ENCODE results near the gene PARK7. TPM values are rescaled to one million over a fixed set of nuclear protein-coding genes. Genes with fewer than 3 reads are reported as not detected.

PARK7 gene
- total and polyA plus RNA-seq, 2 experiments from 2014 or later: 178 to 679 TPM

DNA sequence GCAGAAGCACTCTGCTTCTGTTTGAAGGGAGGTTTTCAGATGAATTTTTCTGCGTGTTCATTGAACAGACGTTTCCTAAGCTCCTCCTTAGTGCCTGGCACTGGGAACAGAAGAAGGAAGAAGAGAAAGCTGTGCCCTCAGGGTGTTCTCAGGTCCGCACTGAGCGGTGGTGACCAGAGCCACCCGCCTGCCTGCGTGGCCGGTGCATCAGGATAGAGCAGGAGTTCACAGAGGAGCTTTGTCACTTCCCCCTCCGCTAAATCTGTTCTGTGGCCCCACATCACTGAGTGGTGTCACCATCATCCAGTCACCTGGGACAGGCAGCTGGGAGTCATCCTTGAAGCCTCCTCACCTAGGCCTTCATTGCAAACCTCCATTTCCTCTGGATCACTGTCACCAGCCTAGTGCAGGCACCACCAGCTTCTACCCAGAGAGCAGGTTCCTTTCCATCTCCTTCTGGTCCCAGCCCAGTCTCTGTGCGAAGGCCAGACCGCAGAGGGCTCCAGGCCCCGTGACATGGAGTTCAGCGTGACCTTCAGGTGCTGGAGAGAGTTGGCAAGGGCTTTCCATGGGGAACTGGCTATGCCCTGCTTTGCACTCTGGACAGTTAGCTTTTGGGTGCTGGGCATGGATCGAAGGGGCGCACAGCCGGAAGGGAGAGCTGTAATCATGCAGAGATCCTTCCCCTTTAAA, 21.7 kb downstream of the PARK7 start:
- DNase-seq (ENCODE audit: low spot score) (no peak), ATAC-seq (no peak)
- no peak overlapping the region for H3K4me3 Mint-ChIP-seq
- peak overlapping the region; percentile 34; the same call in 1 of the 2 replicates for H3K27ac Mint-ChIP-seq
- H3K27me3 Mint-ChIP-seq (ENCODE audit: insufficient read depth, low read depth, poor library complexity): peaks cover 9% of the 10 kb centered on the region
- no peaks in the 10 kb centered on the region for H3K9me3 Mint-ChIP-seq
- no peaks in the 10 kb centered on the region; the same call in none of the 2 replicates for H4K20me1 ChIP-seq (replicated peaks; ENCODE audit: insufficient read depth)
- H3K36me3 Mint-ChIP-seq (ENCODE audit: low read depth): peaks cover 80% of the 10 kb centered on the region
- H2AFZ ChIP-seq: no peak overlapping the region
- no peaks in the 10 kb centered on the region for H3F3A ChIP-seq (replicated peaks; ENCODE audit: low read depth)
- peaks cover 39% of the 10 kb centered on the region for H3K36me3 ChIP-seq (ENCODE audit: insufficient read depth)
- no peaks in the 10 kb centered on the region for H3K27me3 ChIP-seq (ENCODE audit: insufficient read depth)
- H3K4me1 ChIP-seq (ENCODE audit: insufficient read depth): no peaks in the 10 kb centered on the region
- no peak overlapping the region for H3K4me3 ChIP-seq
- H3K4me1 Mint-ChIP-seq: peaks cover 13% of the 10 kb centered on the region
- peaks cover 10% of the 10 kb centered on the region for H3K79me2 ChIP-seq (replicated peaks; ENCODE audit: insufficient read depth)
- H3K4me2 ChIP-seq: no peak overlapping the region
- no peak for TF ChIP-seq STAT1 (IDR thresholded peaks at IDR 0.05; ENCODE audit: unreplicated experiment)
- no peak for TF ChIP-seq EZH2 (IDR thresholded peaks at IDR 0.05; ENCODE audit: low read depth, unreplicated experiment)
- TF ChIP-seq, protein P1, sequence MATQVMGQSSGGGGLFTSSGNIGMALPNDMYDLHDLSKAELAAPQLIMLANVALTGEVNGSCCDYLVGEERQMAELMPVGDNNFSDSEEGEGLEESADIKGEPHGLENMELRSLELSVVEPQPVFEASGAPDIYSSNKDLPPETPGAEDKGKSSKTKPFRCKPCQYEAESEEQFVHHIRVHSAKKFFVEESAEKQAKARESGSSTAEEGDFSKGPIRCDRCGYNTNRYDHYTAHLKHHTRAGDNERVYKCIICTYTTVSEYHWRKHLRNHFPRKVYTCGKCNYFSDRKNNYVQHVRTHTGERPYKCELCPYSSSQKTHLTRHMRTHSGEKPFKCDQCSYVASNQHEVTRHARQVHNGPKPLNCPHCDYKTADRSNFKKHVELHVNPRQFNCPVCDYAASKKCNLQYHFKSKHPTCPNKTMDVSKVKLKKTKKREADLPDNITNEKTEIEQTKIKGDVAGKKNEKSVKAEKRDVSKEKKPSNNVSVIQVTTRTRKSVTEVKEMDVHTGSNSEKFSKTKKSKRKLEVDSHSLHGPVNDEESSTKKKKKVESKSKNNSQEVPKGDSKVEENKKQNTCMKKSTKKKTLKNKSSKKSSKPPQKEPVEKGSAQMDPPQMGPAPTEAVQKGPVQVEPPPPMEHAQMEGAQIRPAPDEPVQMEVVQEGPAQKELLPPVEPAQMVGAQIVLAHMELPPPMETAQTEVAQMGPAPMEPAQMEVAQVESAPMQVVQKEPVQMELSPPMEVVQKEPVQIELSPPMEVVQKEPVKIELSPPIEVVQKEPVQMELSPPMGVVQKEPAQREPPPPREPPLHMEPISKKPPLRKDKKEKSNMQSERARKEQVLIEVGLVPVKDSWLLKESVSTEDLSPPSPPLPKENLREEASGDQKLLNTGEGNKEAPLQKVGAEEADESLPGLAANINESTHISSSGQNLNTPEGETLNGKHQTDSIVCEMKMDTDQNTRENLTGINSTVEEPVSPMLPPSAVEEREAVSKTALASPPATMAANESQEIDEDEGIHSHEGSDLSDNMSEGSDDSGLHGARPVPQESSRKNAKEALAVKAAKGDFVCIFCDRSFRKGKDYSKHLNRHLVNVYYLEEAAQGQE (IDR thresholded peaks at IDR 0.05; ENCODE audit: unreplicated experiment): no peak
- no peak for TF ChIP-seq JUNB (IDR thresholded peaks at IDR 0.05; ENCODE audit: unreplicated experiment)
- TF ChIP-seq, protein P2, sequence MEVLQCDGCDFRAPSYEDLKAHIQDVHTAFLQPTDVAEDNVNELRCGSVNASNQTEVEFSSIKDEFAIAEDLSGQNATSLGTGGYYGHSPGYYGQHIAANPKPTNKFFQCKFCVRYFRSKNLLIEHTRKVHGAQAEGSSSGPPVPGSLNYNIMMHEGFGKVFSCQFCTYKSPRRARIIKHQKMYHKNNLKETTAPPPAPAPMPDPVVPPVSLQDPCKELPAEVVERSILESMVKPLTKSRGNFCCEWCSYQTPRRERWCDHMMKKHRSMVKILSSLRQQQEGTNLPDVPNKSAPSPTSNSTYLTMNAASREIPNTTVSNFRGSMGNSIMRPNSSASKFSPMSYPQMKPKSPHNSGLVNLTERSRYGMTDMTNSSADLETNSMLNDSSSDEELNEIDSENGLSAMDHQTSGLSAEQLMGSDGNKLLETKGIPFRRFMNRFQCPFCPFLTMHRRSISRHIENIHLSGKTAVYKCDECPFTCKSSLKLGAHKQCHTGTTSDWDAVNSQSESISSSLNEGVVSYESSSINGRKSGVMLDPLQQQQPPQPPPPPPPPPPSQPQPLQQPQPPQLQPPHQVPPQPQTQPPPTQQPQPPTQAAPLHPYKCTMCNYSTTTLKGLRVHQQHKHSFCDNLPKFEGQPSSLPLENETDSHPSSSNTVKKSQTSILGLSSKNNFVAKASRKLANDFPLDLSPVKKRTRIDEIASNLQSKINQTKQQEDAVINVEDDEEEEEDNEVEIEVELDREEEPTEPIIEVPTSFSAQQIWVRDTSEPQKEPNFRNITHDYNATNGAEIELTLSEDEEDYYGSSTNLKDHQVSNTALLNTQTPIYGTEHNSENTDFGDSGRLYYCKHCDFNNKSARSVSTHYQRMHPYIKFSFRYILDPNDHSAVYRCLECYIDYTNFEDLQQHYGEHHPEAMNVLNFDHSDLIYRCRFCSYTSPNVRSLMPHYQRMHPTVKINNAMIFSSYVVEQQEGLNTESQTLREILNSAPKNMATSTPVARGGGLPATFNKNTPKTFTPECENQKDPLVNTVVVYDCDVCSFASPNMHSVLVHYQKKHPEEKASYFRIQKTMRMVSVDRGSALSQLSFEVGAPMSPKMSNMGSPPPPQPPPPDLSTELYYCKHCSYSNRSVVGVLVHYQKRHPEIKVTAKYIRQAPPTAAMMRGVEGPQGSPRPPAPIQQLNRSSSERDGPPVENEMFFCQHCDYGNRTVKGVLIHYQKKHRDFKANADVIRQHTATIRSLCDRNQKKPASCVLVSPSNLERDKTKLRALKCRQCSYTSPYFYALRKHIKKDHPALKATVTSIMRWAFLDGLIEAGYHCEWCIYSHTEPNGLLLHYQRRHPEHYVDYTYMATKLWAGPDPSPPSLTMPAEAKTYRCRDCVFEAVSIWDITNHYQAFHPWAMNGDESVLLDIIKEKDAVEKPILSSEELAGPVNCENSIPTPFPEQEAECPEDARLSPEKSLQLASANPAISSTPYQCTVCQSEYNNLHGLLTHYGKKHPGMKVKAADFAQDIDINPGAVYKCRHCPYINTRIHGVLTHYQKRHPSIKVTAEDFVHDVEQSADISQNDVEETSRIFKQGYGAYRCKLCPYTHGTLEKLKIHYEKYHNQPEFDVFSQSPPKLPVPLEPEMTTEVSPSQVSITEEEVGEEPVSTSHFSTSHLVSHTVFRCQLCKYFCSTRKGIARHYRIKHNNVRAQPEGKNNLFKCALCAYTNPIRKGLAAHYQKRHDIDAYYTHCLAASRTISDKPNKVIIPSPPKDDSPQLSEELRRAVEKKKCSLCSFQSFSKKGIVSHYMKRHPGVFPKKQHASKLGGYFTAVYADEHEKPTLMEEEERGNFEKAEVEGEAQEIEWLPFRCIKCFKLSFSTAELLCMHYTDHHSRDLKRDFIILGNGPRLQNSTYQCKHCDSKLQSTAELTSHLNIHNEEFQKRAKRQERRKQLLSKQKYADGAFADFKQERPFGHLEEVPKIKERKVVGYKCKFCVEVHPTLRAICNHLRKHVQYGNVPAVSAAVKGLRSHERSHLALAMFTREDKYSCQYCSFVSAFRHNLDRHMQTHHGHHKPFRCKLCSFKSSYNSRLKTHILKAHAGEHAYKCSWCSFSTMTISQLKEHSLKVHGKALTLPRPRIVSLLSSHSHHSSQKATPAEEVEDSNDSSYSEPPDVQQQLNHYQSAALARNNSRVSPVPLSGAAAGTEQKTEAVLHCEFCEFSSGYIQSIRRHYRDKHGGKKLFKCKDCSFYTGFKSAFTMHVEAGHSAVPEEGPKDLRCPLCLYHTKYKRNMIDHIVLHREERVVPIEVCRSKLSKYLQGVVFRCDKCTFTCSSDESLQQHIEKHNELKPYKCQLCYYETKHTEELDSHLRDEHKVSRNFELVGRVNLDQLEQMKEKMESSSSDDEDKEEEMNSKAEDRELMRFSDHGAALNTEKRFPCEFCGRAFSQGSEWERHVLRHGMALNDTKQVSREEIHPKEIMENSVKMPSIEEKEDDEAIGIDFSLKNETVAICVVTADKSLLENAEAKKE (CRISPR knock-in tag; IDR thresholded peaks at IDR 0.05): no peak
- TF ChIP-seq EZH2phosphoT487 (IDR thresholded peaks at IDR 0.05; ENCODE audit: unreplicated experiment): no peak
- peak overlapping the region; percentile 32; the same call in 1 of the 2 replicates for H3K27ac ChIP-seq (ENCODE audit: low read depth)
- H3K9me2 ChIP-seq (ENCODE audit: insufficient read depth): no peaks in the 10 kb centered on the region

Data from GM23338 (cell line).